Neural progenitor cell (in vitro differentiated cells): Measurements from ENCODE around the gene ACAP1.

ENCODE experiments used
- EZH2phosphoT487 ChIP-seq: fragments of 200-600 bp; sonication (generic); IDR thresholded peaks from 2 replicates; pipeline ENCODE4 v1.6.1; 2017; ENCODE audit warnings: antibody characterized with exemption
- TF ChIP-seq, protein P1 (sequence below): fragments of 200-600 bp; sonication (generic); IDR thresholded peaks from 2 replicates; pipeline ENCODE4 v1.5.1; 2017; ENCODE audit warnings: antibody characterized with exemption, mild to moderate bottlenecking

DNA sequence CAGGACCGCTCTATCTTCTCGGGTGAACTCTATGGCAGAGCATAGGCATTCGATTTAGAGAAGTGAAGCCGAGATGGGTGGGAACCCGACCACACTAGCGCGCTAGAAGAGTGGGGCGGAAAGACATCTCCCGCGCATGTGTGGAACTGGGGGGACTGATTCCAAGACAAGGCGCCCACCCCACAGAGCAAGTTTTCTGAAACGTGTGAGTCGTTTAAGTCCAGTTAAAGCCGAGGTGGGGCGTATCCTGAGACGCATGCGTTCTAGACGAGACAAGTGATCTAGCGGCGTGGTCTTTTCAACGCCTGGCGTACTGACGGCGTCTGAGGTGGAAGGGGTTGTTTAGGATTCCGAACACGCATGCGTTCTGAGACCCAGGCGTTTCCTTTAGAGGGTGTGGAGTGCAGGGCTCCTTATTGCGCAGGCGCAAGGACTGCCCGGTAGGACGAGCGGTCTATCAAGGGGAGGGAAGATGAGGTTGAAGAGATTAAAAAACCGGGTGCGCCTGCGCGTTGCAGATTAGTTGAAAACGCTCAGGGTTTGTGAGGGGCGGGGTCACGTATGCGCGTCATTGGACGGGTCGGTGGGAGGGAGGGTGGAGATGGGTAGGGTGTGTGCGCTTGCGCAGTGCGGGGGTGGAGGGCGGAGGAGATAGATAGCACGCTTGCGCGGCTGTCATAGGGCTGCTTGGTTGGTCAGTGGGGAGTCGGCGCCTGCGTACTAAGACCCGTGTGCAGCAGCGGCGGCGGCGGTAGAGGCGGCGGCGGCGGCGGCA is 29.2 kb upstream of the ACAP1 start, which contains the start of gene EIF5A:
- TF ChIP-seq, protein P1, sequence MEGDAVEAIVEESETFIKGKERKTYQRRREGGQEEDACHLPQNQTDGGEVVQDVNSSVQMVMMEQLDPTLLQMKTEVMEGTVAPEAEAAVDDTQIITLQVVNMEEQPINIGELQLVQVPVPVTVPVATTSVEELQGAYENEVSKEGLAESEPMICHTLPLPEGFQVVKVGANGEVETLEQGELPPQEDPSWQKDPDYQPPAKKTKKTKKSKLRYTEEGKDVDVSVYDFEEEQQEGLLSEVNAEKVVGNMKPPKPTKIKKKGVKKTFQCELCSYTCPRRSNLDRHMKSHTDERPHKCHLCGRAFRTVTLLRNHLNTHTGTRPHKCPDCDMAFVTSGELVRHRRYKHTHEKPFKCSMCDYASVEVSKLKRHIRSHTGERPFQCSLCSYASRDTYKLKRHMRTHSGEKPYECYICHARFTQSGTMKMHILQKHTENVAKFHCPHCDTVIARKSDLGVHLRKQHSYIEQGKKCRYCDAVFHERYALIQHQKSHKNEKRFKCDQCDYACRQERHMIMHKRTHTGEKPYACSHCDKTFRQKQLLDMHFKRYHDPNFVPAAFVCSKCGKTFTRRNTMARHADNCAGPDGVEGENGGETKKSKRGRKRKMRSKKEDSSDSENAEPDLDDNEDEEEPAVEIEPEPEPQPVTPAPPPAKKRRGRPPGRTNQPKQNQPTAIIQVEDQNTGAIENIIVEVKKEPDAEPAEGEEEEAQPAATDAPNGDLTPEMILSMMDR = no peak
- TF ChIP-seq EZH2phosphoT487 = no peak
